ENCODE results near the gene MRPL43. TPM values are rescaled to one million over a fixed set of nuclear protein-coding genes. Genes with fewer than 3 reads are reported as not detected.

Gene MRPL43
- total RNA-seq, 1 experiment from 2014 or later = 91.3 TPM

DNA sequence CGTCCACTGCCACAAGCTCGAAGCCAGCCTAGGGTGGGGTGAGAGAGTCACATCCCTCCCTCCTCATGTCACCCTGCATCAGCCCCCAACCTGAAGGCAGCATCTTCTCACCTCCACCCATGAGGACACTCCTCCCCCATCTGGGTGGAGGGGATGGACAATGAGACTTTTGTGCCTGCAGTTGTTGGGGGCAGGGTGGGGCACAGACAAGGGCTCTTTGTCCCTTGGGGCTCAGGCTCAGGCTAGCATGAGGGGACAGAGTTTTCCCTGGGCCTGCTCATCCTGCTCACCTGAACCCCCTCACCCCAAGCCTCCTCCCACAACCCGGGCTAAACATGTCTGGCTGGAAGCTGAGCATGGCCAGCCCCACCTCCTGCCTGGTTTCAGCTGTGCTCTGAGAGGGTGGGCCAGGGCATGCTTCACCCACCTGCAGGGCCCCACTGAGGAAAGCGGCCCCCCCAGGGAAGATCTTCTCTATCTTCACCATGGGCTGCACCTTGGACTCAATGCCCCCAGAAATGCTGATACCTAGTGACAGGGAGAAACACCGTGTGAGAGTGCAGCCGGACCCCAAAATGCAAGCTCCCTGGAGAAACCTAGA, 21.6 kb upstream of the MRPL43 start:
- ChIA-PET CTCF (interaction anchor here (1.2 to 7.2 kb wide), 5 partner anchors 10 to 41 kb away, joined by 4 to 273 read pairs (median 6); partner anchors contain the start of genes LZTS2 and SEMA4G), POLR2A (interaction anchor here (1.3 to 1.4 kb wide), 2 partner anchors 9 to 10 kb away, joined by 4 to 5 read pairs; partner anchors contain the start of gene LZTS2)
- Mint-ChIP-seq H3K27me3 (ENCODE audit: low read depth) (no peaks in the 10 kb centered on the region; the same call in 1 of the 2 replicates), H3K36me3 (peaks cover 9% of the 10 kb centered on the region), H3K27ac (no peak overlapping the region; the same call in 1 of the 2 replicates), H3K4me1 (peaks cover 23% of the 10 kb centered on the region), H3K4me3 (no peak overlapping the region), H3K9me3 (no peaks in the 10 kb centered on the region)
- ATAC-seq = no peak
- no peak for TF ChIP-seq GTF2I (CRISPR knock-in tag; conservative IDR thresholded peaks at IDR 0.05)
- TF ChIP-seq, protein P1, sequence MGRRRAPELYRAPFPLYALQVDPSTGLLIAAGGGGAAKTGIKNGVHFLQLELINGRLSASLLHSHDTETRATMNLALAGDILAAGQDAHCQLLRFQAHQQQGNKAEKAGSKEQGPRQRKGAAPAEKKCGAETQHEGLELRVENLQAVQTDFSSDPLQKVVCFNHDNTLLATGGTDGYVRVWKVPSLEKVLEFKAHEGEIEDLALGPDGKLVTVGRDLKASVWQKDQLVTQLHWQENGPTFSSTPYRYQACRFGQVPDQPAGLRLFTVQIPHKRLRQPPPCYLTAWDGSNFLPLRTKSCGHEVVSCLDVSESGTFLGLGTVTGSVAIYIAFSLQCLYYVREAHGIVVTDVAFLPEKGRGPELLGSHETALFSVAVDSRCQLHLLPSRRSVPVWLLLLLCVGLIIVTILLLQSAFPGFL (CRISPR knock-in tag; IDR thresholded peaks at IDR 0.05; ENCODE audit: borderline replicate concordance) = no peak
- no peak for TF ChIP-seq RELA (CRISPR knock-in tag; IDR thresholded peaks at IDR 0.05; ENCODE audit: borderline replicate concordance)
- no peak for TF ChIP-seq ESRRA (CRISPR knock-in tag; IDR thresholded peaks at IDR 0.05; ENCODE audit: borderline replicate concordance)
- no peak for TF ChIP-seq PRRX2 (CRISPR knock-in tag; IDR thresholded peaks at IDR 0.05)
- no peak for TF ChIP-seq SOX15 (CRISPR knock-in tag; IDR thresholded peaks at IDR 0.05)
- TF ChIP-seq OVOL2 (CRISPR knock-in tag; IDR thresholded peaks at IDR 0.05; ENCODE audit: borderline replicate concordance) = no peak
- TF ChIP-seq ZNF232 (CRISPR knock-in tag; IDR thresholded peaks at IDR 0.05) = no peak
- TF ChIP-seq, protein P2, sequence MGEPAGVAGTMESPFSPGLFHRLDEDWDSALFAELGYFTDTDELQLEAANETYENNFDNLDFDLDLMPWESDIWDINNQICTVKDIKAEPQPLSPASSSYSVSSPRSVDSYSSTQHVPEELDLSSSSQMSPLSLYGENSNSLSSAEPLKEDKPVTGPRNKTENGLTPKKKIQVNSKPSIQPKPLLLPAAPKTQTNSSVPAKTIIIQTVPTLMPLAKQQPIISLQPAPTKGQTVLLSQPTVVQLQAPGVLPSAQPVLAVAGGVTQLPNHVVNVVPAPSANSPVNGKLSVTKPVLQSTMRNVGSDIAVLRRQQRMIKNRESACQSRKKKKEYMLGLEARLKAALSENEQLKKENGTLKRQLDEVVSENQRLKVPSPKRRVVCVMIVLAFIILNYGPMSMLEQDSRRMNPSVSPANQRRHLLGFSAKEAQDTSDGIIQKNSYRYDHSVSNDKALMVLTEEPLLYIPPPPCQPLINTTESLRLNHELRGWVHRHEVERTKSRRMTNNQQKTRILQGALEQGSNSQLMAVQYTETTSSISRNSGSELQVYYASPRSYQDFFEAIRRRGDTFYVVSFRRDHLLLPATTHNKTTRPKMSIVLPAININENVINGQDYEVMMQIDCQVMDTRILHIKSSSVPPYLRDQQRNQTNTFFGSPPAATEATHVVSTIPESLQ (CRISPR knock-in tag; IDR thresholded peaks at IDR 0.05) = no peak
- no peak for TF ChIP-seq EMX1 (CRISPR knock-in tag; IDR thresholded peaks at IDR 0.05)
- TF ChIP-seq ZNF138 (CRISPR knock-in tag; conservative IDR thresholded peaks at IDR 0.05) = no peak
- no peak for TF ChIP-seq KAT7 (CRISPR knock-in tag; IDR thresholded peaks at IDR 0.05; ENCODE audit: borderline replicate concordance)
- TF ChIP-seq, protein P3, sequence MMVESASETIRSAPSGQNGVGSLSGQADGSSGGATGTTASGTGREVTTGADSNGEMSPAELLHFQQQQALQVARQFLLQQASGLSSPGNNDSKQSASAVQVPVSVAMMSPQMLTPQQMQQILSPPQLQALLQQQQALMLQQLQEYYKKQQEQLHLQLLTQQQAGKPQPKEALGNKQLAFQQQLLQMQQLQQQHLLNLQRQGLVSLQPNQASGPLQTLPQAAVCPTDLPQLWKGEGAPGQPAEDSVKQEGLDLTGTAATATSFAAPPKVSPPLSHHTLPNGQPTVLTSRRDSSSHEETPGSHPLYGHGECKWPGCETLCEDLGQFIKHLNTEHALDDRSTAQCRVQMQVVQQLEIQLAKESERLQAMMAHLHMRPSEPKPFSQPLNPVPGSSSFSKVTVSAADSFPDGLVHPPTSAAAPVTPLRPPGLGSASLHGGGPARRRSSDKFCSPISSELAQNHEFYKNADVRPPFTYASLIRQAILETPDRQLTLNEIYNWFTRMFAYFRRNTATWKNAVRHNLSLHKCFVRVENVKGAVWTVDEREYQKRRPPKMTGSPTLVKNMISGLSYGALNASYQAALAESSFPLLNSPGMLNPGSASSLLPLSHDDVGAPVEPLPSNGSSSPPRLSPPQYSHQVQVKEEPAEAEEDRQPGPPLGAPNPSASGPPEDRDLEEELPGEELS (CRISPR knock-in tag; IDR thresholded peaks at IDR 0.05) = no peak
- TF ChIP-seq SP1 (CRISPR knock-in tag; conservative IDR thresholded peaks at IDR 0.05) = no peak
- TF ChIP-seq, protein P4, sequence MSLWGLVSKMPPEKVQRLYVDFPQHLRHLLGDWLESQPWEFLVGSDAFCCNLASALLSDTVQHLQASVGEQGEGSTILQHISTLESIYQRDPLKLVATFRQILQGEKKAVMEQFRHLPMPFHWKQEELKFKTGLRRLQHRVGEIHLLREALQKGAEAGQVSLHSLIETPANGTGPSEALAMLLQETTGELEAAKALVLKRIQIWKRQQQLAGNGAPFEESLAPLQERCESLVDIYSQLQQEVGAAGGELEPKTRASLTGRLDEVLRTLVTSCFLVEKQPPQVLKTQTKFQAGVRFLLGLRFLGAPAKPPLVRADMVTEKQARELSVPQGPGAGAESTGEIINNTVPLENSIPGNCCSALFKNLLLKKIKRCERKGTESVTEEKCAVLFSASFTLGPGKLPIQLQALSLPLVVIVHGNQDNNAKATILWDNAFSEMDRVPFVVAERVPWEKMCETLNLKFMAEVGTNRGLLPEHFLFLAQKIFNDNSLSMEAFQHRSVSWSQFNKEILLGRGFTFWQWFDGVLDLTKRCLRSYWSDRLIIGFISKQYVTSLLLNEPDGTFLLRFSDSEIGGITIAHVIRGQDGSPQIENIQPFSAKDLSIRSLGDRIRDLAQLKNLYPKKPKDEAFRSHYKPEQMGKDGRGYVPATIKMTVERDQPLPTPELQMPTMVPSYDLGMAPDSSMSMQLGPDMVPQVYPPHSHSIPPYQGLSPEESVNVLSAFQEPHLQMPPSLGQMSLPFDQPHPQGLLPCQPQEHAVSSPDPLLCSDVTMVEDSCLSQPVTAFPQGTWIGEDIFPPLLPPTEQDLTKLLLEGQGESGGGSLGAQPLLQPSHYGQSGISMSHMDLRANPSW (CRISPR knock-in tag; conservative IDR thresholded peaks at IDR 0.05; ENCODE audit: low read depth) = no peak
- no peak for TF ChIP-seq IRF2 (CRISPR knock-in tag; IDR thresholded peaks at IDR 0.05; ENCODE audit: borderline replicate concordance, low read depth)
- TF ChIP-seq ZNF317 (CRISPR knock-in tag; IDR thresholded peaks at IDR 0.05; ENCODE audit: borderline replicate concordance, low read depth) = no peak
- TF ChIP-seq SMAD4 (CRISPR knock-in tag; IDR thresholded peaks at IDR 0.05) = no peak
- TF ChIP-seq, protein P5, sequence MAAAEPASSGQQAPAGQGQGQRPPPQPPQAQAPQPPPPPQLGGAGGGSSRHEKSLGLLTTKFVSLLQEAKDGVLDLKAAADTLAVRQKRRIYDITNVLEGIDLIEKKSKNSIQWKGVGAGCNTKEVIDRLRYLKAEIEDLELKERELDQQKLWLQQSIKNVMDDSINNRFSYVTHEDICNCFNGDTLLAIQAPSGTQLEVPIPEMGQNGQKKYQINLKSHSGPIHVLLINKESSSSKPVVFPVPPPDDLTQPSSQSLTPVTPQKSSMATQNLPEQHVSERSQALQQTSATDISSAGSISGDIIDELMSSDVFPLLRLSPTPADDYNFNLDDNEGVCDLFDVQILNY (CRISPR knock-in tag; IDR thresholded peaks at IDR 0.05) = no peak
- TF ChIP-seq, protein P6, sequence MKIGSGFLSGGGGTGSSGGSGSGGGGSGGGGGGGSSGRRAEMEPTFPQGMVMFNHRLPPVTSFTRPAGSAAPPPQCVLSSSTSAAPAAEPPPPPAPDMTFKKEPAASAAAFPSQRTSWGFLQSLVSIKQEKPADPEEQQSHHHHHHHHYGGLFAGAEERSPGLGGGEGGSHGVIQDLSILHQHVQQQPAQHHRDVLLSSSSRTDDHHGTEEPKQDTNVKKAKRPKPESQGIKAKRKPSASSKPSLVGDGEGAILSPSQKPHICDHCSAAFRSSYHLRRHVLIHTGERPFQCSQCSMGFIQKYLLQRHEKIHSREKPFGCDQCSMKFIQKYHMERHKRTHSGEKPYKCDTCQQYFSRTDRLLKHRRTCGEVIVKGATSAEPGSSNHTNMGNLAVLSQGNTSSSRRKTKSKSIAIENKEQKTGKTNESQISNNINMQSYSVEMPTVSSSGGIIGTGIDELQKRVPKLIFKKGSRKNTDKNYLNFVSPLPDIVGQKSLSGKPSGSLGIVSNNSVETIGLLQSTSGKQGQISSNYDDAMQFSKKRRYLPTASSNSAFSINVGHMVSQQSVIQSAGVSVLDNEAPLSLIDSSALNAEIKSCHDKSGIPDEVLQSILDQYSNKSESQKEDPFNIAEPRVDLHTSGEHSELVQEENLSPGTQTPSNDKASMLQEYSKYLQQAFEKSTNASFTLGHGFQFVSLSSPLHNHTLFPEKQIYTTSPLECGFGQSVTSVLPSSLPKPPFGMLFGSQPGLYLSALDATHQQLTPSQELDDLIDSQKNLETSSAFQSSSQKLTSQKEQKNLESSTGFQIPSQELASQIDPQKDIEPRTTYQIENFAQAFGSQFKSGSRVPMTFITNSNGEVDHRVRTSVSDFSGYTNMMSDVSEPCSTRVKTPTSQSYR (CRISPR knock-in tag; IDR thresholded peaks at IDR 0.05) = no peak
- no peak for DNase-seq (ENCODE audit: low spot score)
